ENCODE results near the gene GBP3.
"Not testable (repeated sequence)": the region's sequence is repeated elsewhere in the genome, so short reads cannot be mapped to it uniquely, and the experiment has no call there.

The GBP3 gene

DNA sequence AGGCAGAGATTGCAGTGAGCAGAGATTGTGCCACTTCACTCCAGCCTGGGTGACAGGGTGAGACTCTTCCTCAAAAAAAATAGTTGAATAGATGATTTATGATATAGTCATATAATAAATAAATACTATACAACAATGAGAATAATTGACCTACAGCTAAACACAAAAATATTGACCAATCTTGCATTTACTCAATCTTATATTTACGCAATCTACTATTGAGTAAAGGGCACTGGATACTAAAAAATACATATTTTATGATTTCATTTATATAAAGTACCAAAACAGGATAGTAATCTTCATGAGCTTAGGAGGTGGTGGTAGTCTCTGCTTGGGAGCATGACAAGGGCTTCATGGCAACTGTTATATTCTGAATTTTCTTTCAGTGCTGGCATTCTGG is 19.1 kb upstream of the GBP3 start:
- Histone ChIP-seq H3K36me3 (ENCODE audit: insufficient read depth) (no peaks in the 10 kb centered on the region), H3K79me2 (ENCODE audit: insufficient read depth, low read depth) (no peaks in the 10 kb centered on the region), H3K9ac (no peak overlapping the region), H2AFZ (ENCODE audit: low read depth) (no peak overlapping the region), H3K4me2 (no peak overlapping the region), H4K20me1 (ENCODE audit: insufficient read depth) (no peaks in the 10 kb centered on the region), H3K27ac (no peak overlapping the region), H3K4me1 (ENCODE audit: low read depth, poor library complexity, severe bottlenecking) (no peaks in the 10 kb centered on the region), H3K27me3 (ENCODE audit: insufficient read depth, low read depth) (no peaks in the 10 kb centered on the region), H3K4me3 (IDR thresholded peaks at IDR 0.05; ENCODE audit: insufficient read depth, low read depth, low read length) (no peak overlapping the region)
- no peak for TF ChIP-seq CTCF (conservative IDR thresholded peaks at IDR 0.05; ENCODE audit: low read depth, low read length)

DNA sequence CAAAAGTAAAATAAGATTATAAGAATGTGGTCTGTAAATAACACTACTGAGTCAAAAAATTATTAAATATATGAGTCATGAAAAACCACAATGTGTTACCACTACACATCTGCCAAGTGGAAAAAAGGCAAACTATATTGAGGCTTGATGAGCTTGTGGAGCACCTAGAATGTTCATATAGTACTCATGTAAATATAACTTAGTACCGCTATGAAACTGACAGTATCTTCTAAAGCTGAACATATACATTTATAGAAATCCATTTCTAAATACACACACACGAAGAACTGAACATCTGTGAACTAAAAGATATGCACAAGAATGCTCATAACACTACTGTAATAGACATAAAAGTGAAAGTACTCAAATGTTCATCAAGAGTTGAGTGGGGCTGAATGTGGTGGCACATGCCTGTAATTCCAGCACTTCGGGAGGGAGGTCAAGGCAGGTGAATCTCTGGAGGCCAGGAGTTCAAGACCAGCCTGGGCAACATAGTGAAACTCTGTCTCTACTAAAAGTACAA is 18.5 kb upstream of the GBP3 start:
- H3K4me3 ChIP-seq (IDR thresholded peaks at IDR 0.05; ENCODE audit: insufficient read depth, low read depth, low read length), result no peak overlapping the region
- no peaks in the 10 kb centered on the region for H4K20me1 ChIP-seq (ENCODE audit: insufficient read depth)
- H3K36me3 ChIP-seq (ENCODE audit: insufficient read depth), result no peaks in the 10 kb centered on the region
- H3K79me2 ChIP-seq (ENCODE audit: insufficient read depth, low read depth), result no peaks in the 10 kb centered on the region
- H3K4me2 ChIP-seq, result no peak overlapping the region
- no peaks in the 10 kb centered on the region for H3K4me1 ChIP-seq (ENCODE audit: low read depth, poor library complexity, severe bottlenecking)
- no peak overlapping the region for H2AFZ ChIP-seq (ENCODE audit: low read depth)
- no peaks in the 10 kb centered on the region for H3K27me3 ChIP-seq (ENCODE audit: insufficient read depth, low read depth)
- TF ChIP-seq CTCF (conservative IDR thresholded peaks at IDR 0.05; ENCODE audit: low read depth, low read length), result no peak
- no peak overlapping the region for H3K27ac ChIP-seq
- H3K9ac ChIP-seq, result no peak overlapping the region

DNA sequence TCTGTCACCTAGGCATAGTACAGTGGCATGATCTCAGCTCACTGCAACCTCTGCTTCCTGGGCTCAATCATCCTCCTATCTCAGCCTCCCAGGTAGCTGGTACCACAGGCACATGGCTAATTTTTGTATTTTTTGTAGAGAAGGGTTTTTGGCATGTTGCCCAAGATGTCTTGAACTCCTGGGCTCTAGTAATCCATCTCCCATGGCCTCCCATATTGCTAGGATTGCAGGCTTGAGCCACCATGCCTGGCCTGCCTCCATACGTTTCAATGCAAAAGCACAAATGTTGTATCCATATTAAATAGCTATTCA is 17.6 kb upstream of the GBP3 start:
- Histone ChIP-seq H3K9ac (no peak overlapping the region), H4K20me1 (ENCODE audit: insufficient read depth) (no peaks in the 10 kb centered on the region), H3K36me3 (ENCODE audit: insufficient read depth) (no peaks in the 10 kb centered on the region), H3K4me1 (ENCODE audit: low read depth, poor library complexity, severe bottlenecking) (no peaks in the 10 kb centered on the region), H3K4me2 (no peak overlapping the region), H3K79me2 (ENCODE audit: insufficient read depth, low read depth) (no peaks in the 10 kb centered on the region), H3K27me3 (ENCODE audit: insufficient read depth, low read depth) (no peaks in the 10 kb centered on the region), H3K27ac (no peak overlapping the region), H2AFZ (ENCODE audit: low read depth) (no peak overlapping the region), H3K4me3 (IDR thresholded peaks at IDR 0.05; ENCODE audit: insufficient read depth, low read depth, low read length) (no peak overlapping the region)
- TF ChIP-seq CTCF (conservative IDR thresholded peaks at IDR 0.05; ENCODE audit: low read depth, low read length), result no peak

DNA sequence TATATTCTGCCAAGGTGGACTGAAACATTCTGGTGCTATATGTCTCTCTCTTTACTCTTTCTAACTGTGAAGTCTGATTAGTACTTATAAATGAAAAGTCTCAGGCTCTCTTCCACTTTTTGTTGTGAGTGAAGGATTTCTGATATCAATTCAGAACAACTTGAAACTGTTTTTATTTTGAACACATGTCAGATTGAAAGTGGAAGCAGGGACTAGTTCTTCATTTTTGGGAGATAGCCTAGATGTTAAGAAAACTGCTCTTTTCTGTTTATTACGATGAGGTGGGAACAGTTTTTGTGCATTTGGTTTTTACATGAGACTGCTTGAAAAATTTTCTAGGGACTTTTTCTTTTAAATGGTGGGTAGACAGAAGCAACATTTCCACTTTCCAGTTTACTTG is 14.5 kb upstream of the GBP3 start:
- no peaks in the 10 kb centered on the region for H3K36me3 ChIP-seq (ENCODE audit: insufficient read depth)
- H4K20me1 ChIP-seq (ENCODE audit: insufficient read depth), result no peaks in the 10 kb centered on the region
- no peak overlapping the region for H3K9ac ChIP-seq
- H3K4me2 ChIP-seq, result no peak overlapping the region
- H3K79me2 ChIP-seq (ENCODE audit: insufficient read depth, low read depth), result no peaks in the 10 kb centered on the region
- TF ChIP-seq CTCF (conservative IDR thresholded peaks at IDR 0.05; ENCODE audit: low read depth, low read length), result no peak
- no peaks in the 10 kb centered on the region for H3K27me3 ChIP-seq (ENCODE audit: insufficient read depth, low read depth)
- H2AFZ ChIP-seq (ENCODE audit: low read depth), result no peak overlapping the region
- H3K4me3 ChIP-seq (IDR thresholded peaks at IDR 0.05; ENCODE audit: insufficient read depth, low read depth, low read length), result no peak overlapping the region
- H3K4me1 ChIP-seq (ENCODE audit: low read depth, poor library complexity, severe bottlenecking), result no peaks in the 10 kb centered on the region
- no peak overlapping the region for H3K27ac ChIP-seq

- no peak overlapping the region for H2AFZ ChIP-seq (ENCODE audit: low read depth)
Measured at GRCh38 chr1:89035080-89035479, 12.4 kb upstream of the GBP3 start.

DNA sequence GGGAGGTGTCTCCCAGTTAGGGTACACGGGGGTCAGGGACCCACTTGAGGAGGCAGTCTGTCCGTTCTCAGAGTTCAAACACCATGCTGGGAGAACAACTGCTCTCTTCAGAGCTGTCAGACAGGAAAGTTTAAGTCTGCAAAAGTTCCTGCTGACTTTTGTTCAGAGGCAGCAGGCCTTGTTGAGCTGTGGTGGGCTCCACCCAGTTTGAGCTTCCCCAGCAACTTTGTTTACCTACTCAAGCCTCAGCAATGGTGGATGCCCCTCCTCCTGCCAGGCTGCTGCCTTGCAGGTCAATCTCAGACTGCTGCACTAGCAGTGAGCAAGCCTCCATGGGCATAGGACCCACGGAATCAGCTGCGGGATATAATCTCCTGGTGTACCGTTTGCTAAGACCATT is 11.3 kb upstream of the GBP3 start:
- H3K36me3 ChIP-seq (ENCODE audit: insufficient read depth); H3K4me1 ChIP-seq (ENCODE audit: low read depth, poor library complexity, severe bottlenecking): not testable (repeated sequence)

More at GRCh38 chr1:89035080-89035479, 12.4 kb upstream of the GBP3 start:
- Histone ChIP-seq H3K36me3 (ENCODE audit: insufficient read depth) (no peaks in the 10 kb centered on the region), H3K4me1 (ENCODE audit: low read depth, poor library complexity, severe bottlenecking) (no peaks in the 10 kb centered on the region), H4K20me1 (ENCODE audit: insufficient read depth) (no peaks in the 10 kb centered on the region), H3K27ac (no peak overlapping the region), H3K4me3 (IDR thresholded peaks at IDR 0.05; ENCODE audit: insufficient read depth, low read depth, low read length) (no peak overlapping the region), H3K27me3 (ENCODE audit: insufficient read depth, low read depth) (no peaks in the 10 kb centered on the region), H3K9ac (no peak overlapping the region), H3K79me2 (ENCODE audit: insufficient read depth, low read depth) (no peaks in the 10 kb centered on the region), H3K4me2 (no peak overlapping the region)
- no peak for TF ChIP-seq CTCF (conservative IDR thresholded peaks at IDR 0.05; ENCODE audit: low read depth, low read length)

More for the DNA sequence above, 11.3 kb upstream of the GBP3 start:
- not testable (repeated sequence) for H3K4me2 ChIP-seq; H3K79me2 ChIP-seq (ENCODE audit: insufficient read depth, low read depth); H3K9ac ChIP-seq; H4K20me1 ChIP-seq (ENCODE audit: insufficient read depth); H3K4me3 ChIP-seq (IDR thresholded peaks at IDR 0.05; ENCODE audit: insufficient read depth, low read depth, low read length); H3K27me3 ChIP-seq (ENCODE audit: insufficient read depth, low read depth); H3K27ac ChIP-seq; H2AFZ ChIP-seq (ENCODE audit: low read depth)
